ENCODE data around the gene CA4. TPM values are rescaled to one million over a fixed set of nuclear protein-coding genes. Genes with fewer than 3 reads are reported as not detected.
A peak's percentile ranks its signal among the peaks of the same experiment; 100 is the strongest.

The CA4 gene
- total and polyA plus RNA-seq, 9 of the 15 experiments (the other 6 are each of a cell fraction or from before 2014, with no cell fraction given): 0.13 TPM; not detected in 7

DNA sequence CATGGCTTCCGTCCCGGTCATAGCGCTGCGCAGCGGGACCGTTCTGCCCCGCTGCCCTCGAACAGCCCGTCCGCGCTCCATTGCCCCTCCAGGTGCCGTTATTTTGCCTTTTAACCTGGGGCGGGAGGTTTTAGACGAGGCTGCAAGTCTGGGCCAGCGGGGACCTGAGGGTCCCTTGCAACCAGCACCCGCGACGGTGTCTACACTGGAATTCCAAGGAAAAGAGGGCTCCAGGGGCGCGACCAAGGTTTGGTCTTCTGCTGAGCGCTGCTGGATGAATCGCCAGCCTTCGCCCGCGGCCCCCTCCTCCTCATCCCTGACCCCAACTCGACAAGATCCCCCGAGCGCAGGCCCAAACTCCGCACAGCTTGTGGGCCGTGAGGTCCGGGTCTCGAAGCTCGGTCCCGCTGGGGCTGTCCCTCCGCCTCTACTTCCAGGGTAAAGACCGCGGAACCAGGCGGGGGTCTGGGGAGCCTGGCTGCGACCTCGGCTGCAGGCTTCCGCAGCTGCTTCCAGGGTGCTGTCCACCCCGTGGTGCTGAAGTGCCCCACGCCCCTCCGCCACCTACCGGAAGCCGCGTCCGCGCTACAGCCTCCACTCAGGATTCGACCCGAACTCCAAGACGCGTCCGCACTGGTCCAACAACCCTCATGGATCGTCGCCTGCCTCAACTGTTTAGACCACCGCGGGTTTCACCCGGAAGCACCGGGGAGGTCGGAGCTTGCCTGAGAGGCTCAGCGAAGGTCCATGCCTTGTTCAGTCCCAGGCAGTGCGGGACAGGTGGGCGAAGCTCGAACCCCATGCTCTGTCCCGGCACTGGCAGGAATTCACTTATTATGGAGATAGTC lies 10.1 kb upstream of the CA4 start:
- intact Hi-C loops (cut with micrococcal nuclease): loop anchor here (10.0 kb wide), 1 partner anchor 495 kb away; no protein-coding TSS in a partner anchor
- in situ Hi-C loops (cut with MboI): loop anchor here (10.0 kb wide), 1 partner anchor 285 kb away; the partner anchor contains the start of gene CHCT1
- H3K9me1 ChIP-seq (ENCODE audit: control insufficient read depth, insufficient read depth, low read length): peaks cover 3% of the 10 kb centered on the region
- WGBS (ENCODE audit: insufficient coverage, low coverage, missing lambda C conversion rate): 14% methylated on average over 61 of the region's 66 CpGs
- H4K20me1 ChIP-seq (replicated peaks; ENCODE audit: control insufficient read depth, insufficient read depth, low read length): peaks cover 19% of the 10 kb centered on the region
- FAIRE-seq: peak; percentile 78
- no peak overlapping the region for H3K27ac ChIP-seq (ENCODE audit: extremely low read depth, low read depth, low read length)
- no TSS peak for BruUV-seq (replicated peaks)
- H3K9me3 ChIP-seq (replicated peaks; ENCODE audit: control insufficient read depth, insufficient read depth, low read depth, low read length): no peaks in the 10 kb centered on the region
- ChIA-PET CTCF (ENCODE audit: low intra/inter-chr PET ratio) (no interaction called here), POLR2A (no interaction called here)
- no peak overlapping the region for H3K4me3 ChIP-seq
- no peak overlapping the region for H2AFZ ChIP-seq (ENCODE audit: low read depth, low read length)
- peaks cover 7 to 31% of the 10 kb centered on the region in 2 experiments; a peak in 4 of 5 replicates for H3K27me3 ChIP-seq (ENCODE audit: control insufficient read depth in 2 of 2, insufficient read depth in 2 of 2, low read length in 2 of 2)
- no peaks in the 10 kb centered on the region; the same call in 2 of the 3 replicates for H3K79me2 ChIP-seq (ENCODE audit: control insufficient read depth, insufficient read depth, low read length)
- H3K36me3 ChIP-seq (ENCODE audit: control insufficient read depth, insufficient read depth, low read length): no peaks in the 10 kb centered on the region
- peak overlapping the region; percentile 45 for H3K4me2 ChIP-seq (ENCODE audit: insufficient read depth, low read length)
- DNase-seq (ENCODE audit: extremely low read depth in 1 of 4, low spot score in 3 of 4): peak; percentile 82 to 84 (median 83)
- peaks cover 4 to 43% of the 10 kb centered on the region in 2 experiments; a peak in 4 of 5 replicates for H3K4me1 ChIP-seq (replicated peaks in 1 of 2; ENCODE audit: control insufficient read depth in 2 of 2, insufficient read depth in 2 of 2, low read length in 2 of 2)
- ATAC-seq: peak; percentile 58
- no peak overlapping the region for H3K9ac ChIP-seq (ENCODE audit: insufficient read depth in 1 of 2, low read depth in 2 of 2, low read length in 2 of 2)
- TF ChIP-seq ZSCAN32 (CRISPR knock-in tag; IDR thresholded peaks at IDR 0.05) (0 out of 2 replicates have a peak, but pooled peaks have one; percentile 19), ZNF561 (CRISPR knock-in tag; conservative IDR thresholded peaks at IDR 0.05) (no peak), ATF7 (IDR thresholded peaks at IDR 0.05) (0 out of 2 replicates have a peak, but pooled peaks have one; percentile 34), ETV5 (CRISPR knock-in tag; IDR thresholded peaks at IDR 0.05; ENCODE audit: low read depth) (peak; percentile 82), ZC3H8 (IDR thresholded peaks at IDR 0.05) (no peak), FOXA3 (CRISPR knock-in tag; conservative IDR thresholded peaks at IDR 0.05 in 1 of 2, IDR thresholded peaks at IDR 0.05 in 1 of 2) (peak in 1 of 2 experiments; percentile 82; a peak in 1 of 4 replicates), ZNF75A (CRISPR knock-in tag; IDR thresholded peaks at IDR 0.05) (no peak)
- TF ChIP-seq, protein P1, sequence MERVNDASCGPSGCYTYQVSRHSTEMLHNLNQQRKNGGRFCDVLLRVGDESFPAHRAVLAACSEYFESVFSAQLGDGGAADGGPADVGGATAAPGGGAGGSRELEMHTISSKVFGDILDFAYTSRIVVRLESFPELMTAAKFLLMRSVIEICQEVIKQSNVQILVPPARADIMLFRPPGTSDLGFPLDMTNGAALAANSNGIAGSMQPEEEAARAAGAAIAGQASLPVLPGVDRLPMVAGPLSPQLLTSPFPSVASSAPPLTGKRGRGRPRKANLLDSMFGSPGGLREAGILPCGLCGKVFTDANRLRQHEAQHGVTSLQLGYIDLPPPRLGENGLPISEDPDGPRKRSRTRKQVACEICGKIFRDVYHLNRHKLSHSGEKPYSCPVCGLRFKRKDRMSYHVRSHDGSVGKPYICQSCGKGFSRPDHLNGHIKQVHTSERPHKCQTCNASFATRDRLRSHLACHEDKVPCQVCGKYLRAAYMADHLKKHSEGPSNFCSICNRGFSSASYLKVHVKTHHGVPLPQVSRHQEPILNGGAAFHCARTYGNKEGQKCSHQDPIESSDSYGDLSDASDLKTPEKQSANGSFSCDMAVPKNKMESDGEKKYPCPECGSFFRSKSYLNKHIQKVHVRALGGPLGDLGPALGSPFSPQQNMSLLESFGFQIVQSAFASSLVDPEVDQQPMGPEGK (CRISPR knock-in tag; IDR thresholded peaks at IDR 0.05; ENCODE audit: borderline replicate concordance): no peak
- TF ChIP-seq, protein P2, sequence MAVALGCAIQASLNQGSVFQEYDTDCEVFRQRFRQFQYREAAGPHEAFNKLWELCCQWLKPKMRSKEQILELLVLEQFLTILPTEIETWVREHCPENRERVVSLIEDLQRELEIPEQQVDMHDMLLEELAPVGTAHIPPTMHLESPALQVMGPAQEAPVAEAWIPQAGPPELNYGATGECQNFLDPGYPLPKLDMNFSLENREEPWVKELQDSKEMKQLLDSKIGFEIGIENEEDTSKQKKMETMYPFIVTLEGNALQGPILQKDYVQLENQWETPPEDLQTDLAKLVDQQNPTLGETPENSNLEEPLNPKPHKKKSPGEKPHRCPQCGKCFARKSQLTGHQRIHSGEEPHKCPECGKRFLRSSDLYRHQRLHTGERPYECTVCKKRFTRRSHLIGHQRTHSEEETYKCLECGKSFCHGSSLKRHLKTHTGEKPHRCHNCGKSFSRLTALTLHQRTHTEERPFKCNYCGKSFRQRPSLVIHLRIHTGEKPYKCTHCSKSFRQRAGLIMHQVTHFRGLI (CRISPR knock-in tag; IDR thresholded peaks at IDR 0.05): no peak
- TF ChIP-seq, protein P3, sequence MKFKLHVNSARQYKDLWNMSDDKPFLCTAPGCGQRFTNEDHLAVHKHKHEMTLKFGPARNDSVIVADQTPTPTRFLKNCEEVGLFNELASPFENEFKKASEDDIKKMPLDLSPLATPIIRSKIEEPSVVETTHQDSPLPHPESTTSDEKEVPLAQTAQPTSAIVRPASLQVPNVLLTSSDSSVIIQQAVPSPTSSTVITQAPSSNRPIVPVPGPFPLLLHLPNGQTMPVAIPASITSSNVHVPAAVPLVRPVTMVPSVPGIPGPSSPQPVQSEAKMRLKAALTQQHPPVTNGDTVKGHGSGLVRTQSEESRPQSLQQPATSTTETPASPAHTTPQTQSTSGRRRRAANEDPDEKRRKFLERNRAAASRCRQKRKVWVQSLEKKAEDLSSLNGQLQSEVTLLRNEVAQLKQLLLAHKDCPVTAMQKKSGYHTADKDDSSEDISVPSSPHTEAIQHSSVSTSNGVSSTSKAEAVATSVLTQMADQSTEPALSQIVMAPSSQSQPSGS (CRISPR knock-in tag; IDR thresholded peaks at IDR 0.05): peak; percentile 75; the same call in 1 of the 2 replicates
- TF ChIP-seq, protein P4, sequence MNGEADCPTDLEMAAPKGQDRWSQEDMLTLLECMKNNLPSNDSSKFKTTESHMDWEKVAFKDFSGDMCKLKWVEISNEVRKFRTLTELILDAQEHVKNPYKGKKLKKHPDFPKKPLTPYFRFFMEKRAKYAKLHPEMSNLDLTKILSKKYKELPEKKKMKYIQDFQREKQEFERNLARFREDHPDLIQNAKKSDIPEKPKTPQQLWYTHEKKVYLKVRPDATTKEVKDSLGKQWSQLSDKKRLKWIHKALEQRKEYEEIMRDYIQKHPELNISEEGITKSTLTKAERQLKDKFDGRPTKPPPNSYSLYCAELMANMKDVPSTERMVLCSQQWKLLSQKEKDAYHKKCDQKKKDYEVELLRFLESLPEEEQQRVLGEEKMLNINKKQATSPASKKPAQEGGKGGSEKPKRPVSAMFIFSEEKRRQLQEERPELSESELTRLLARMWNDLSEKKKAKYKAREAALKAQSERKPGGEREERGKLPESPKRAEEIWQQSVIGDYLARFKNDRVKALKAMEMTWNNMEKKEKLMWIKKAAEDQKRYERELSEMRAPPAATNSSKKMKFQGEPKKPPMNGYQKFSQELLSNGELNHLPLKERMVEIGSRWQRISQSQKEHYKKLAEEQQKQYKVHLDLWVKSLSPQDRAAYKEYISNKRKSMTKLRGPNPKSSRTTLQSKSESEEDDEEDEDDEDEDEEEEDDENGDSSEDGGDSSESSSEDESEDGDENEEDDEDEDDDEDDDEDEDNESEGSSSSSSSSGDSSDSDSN (IDR thresholded peaks at IDR 0.05; ENCODE audit: borderline replicate concordance in 1 of 2, low read depth in 2 of 2, low read length in 2 of 2): peak in 1 of 2 experiments; percentile 61; a peak in 1 of 4 replicates
